H1 (cell line): Measurements from ENCODE around the gene HS1BP3.

Source experiments
- BRCA1 ChIP-seq: IDR thresholded peaks from 2 replicates; pipeline ENCODE4 v1.6.1; 2012; ENCODE audit warnings: low read depth, low read length, improper control_type of control experiment
- CHD2 ChIP-seq: IDR thresholded peaks from 2 replicates; pipeline ENCODE4 v1.6.1; 2012; ENCODE audit warnings: low read length, improper control_type of control experiment
- CREB1 ChIP-seq: IDR thresholded peaks from 2 replicates; pipeline ENCODE4 v1.6.1; 2012; ENCODE audit warnings: inconsistent platforms
- KDM1A ChIP-seq: fragments of 200-600, 300-600 bp; sonication (generic); IDR thresholded peaks from 2 replicates; pipeline ENCODE4 v1.7.1; 2016; ENCODE audit warnings: mild to moderate bottlenecking, low read length, borderline replicate concordance
- SRF ChIP-seq: IDR thresholded peaks from 2 replicates; pipeline ENCODE4 v1.6.1; 2011; ENCODE audit warnings: mild to moderate bottlenecking, low read depth, low read length, moderate library complexity
- YY1 ChIP-seq: IDR thresholded peaks from 2 replicates; pipeline ENCODE4 v1.6.1; 2011; ENCODE audit warnings: low read depth, mild to moderate bottlenecking, low read length
- TF ChIP-seq, protein P1 (sequence below), 3 experiments: IDR thresholded peaks; 1 replicate in 2 of 3; 2 replicates in 1 of 3; pipeline versions ENCODE4 v1.5.1 to v1.6.1; 2011; ENCODE audit warnings: low read length in 3 of 3, mild to moderate bottlenecking in 3 of 3, inconsistent platforms in 2 of 3, low read depth in 1 of 3, moderate library complexity in 1 of 3; ENCODE audit not compliant: insufficient read depth in 1 of 3; ENCODE audit errors: control extremely low read depth in 1 of 3

DNA sequence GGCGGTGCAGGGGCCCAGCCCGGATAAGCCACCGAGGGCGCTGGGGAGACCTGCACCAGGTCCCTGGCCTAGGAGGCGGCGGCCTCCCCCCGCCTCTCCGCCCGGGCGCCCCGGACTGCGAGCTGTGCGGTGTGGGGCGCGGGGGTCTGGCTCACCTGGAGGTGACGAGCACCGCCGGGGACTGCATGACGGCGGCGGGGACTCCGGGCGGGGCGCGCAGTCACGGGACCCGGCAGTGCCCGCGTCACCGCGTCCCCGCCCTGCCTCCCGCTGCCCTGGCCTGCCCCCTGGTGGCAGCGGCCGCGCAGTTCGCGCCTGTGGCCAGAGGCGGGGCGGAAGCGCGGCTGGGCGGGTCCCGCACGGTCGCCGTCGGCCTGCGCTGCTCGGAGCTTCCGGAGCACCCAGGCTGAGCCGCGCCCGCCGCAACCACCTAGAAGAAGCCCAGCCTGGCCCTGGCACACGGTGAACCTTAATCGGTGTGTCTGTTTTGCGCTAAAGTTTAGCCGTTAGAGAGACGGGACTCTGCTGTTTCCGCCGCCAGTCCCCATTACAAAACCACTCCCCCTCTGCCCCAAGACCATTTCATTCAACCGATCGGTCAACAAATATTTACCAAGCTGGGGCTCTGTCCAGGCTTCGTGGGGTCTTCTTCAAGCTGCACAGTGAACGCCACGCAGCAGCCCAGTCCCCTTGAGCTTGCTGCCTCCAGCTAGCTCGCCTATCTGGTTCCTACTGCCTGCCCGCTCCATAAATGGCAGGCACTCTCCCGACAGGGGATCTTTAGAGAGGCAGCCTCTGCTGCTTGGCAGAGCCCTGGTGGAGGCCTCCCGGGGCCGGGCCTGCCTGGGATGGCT lies at the start of gene HS1BP3:
- TF ChIP-seq YY1 (no peak), SRF (peak; percentile 27; the same call in 1 of the 2 replicates), CREB1 (peak; percentile 89), CHD2 (no peak), KDM1A (0 out of 2 replicates have a peak, but pooled peaks have one; percentile 26), BRCA1 (no peak)
- TF ChIP-seq, protein P1, sequence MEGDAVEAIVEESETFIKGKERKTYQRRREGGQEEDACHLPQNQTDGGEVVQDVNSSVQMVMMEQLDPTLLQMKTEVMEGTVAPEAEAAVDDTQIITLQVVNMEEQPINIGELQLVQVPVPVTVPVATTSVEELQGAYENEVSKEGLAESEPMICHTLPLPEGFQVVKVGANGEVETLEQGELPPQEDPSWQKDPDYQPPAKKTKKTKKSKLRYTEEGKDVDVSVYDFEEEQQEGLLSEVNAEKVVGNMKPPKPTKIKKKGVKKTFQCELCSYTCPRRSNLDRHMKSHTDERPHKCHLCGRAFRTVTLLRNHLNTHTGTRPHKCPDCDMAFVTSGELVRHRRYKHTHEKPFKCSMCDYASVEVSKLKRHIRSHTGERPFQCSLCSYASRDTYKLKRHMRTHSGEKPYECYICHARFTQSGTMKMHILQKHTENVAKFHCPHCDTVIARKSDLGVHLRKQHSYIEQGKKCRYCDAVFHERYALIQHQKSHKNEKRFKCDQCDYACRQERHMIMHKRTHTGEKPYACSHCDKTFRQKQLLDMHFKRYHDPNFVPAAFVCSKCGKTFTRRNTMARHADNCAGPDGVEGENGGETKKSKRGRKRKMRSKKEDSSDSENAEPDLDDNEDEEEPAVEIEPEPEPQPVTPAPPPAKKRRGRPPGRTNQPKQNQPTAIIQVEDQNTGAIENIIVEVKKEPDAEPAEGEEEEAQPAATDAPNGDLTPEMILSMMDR (IDR thresholded peaks at IDR 0.05; ENCODE audit: control extremely low read depth in 1 of 3, insufficient read depth in 1 of 3, low read depth in 1 of 3, low read length in 3 of 3), result peak in 2 of 3 experiments; percentile 87 to 92; a peak in 3 of 4 replicates
